HuH-7 (cell line): ENCODE measurements around the gene SOX10.

Source experiments
- DNase-seq: peaks from one replicate; pipeline ENCODE4 v3.0.0; 2011; ENCODE audit warnings: low spot score

Gene SOX10

GRCh38 chr22:37983860-37984791 lies at the start of gene SOX10:
Gene SOX10 (minus strand): TSS chr22:37984555. CDS start chr22:37983784, 771 bp downstream.
- no peak for DNase-seq

DNA sequence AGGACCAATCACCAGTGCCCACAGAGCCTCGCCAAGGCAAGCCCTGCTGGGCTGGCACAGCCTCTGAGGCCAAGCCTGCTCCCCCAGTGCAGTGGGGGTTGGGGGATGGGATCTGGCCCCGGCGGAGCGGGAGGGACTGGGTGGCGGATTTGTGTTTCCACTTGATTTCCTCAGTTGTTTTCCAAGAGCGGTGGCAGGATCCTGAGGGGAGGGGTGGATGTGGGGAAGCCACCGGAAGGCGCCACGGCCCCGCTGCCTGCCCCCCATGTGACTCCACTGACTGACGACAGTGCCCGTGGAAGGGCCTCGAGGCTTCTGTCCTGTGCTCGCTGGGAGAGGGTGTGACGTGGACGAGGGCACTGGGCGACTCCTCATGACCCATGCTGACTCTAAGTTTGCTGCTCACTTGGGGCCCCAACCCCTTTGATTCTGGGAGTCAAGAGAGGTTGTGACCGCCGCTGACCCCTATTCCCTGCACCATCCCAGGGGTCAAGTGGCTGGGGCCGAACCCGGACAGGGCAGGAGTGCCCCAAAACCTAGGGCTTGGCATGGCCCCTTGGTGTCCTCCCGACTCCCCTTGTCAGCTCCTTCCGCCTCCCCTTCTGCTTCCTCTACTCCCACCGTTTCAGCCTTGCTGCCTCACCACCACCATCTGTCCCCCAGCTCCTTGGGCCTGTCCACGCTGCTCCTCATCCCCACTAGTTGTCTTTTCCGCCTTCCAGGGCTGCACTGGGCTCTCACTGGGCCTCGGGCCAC lies 49.3 kb upstream of the SOX10 start:
- no peak for DNase-seq

DNA sequence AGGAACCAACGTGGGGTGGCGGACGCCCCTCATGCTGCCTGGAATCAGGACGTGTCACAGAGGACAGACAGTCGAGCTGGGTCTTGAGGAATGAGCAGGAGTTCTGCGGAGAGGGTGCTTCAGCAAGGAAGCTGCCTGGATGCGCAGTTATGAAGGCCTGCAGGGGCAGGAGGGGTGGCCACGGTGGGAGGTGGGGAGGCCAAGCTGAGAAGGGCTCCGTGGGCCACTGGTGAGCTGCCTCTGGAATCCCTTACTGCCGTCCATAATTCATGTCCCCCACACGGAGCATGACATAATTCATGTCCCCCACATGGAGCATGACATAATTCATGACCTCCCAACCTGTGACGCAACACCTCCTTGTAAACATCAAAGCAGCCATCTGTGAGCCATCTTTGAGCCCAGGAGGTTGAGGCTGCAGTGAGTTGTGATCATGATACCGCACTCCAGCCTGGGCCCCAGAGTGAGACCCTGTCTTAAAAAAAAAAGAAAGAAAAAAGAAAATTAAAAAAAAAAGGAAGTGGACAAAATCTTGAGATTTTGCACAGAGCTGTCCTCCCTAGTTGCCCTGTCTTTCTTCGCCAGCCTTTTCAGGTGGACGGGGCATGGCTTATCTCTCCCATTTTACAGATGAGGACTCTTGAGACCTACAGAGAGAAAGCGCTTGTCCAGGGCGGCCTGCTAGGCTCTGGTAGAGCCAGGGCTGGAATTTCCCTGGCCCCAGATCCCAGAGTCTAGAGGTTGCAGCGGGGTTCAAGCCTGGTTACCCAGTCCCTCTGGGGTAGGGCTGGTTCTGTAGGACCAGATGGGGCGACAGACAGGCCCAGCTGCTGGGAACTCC lies 48.5 kb upstream of the SOX10 start:
- peak; percentile 51 for DNase-seq

DNA sequence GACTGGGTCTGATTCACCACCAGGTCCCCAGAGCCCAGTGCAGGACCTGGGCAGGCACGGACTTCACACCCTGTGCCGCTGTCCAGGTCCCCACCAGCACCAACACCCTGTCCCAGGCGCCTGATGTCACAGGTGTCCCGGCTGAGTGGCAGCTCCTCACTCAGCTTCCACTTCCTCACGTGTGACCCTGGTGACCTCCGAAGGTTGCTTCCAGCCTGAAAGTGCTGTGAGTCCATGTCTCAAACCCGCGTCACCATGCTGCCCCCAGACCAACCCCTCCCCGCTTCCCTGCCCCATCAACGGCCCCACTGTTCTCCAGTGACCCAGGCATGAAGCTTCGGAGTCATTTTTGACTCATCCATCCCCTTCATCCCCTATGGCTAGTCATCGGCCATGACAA lies 47.1 kb upstream of the SOX10 start:
- DNase-seq, result no peak

- DNase-seq, result peak; percentile 54
Observed at GRCh38 chr22:38030311-38031133, 46.2 kb upstream of the SOX10 start.

GRCh38 chr22:38029901-38030300 lies 45.5 kb upstream of the SOX10 start:
- DNase-seq, result no peak

- no peak for DNase-seq
Observed at GRCh38 chr22:38029370-38029769, 45.0 kb upstream of the SOX10 start.

GRCh38 chr22:38028344-38029130 lies 44.2 kb upstream of the SOX10 start:
- DNase-seq, result no peak

DNA sequence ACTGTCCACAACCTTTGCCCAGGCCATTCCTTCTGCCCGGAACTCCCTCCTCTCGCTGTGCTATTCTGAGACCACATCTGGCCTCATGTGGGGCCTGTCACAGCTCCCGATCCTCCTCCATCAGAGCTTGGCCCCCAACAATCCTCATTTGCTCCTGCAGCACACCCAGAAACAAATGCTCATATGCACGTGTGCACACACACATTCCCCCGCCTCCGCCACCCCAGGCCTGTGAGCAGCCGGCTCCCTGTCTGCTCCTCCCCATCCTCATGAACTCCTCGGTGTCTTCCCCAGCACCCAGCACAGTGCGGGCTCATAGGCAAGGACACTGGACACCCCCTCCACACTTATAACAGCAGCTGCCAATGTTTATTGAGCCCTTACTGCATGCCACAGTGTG lies 43.1 kb upstream of the SOX10 start:
- no peak for DNase-seq

- no peak for DNase-seq
Observed at GRCh38 chr22:38026130-38027111, 42.1 kb upstream of the SOX10 start.

DNA sequence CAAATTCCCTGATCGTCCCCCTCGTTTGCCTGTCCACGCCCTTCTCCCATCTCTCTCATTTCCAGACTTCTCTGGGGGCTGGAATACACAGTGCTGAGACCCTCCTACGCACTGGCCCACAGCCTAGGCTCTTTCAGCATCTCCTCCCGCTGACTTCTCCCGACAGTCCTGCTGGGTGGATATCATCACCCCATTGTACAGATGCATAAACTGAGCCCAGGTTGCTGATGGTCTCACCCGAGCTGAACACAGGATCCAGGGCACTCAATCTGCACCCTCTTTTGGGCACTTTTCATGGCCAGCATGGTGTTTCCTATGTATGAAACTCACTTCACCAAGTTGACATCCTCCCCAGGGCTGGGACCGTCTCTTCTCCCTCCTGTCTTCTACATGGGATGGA lies 41.2 kb upstream of the SOX10 start:
- no peak for DNase-seq

DNA sequence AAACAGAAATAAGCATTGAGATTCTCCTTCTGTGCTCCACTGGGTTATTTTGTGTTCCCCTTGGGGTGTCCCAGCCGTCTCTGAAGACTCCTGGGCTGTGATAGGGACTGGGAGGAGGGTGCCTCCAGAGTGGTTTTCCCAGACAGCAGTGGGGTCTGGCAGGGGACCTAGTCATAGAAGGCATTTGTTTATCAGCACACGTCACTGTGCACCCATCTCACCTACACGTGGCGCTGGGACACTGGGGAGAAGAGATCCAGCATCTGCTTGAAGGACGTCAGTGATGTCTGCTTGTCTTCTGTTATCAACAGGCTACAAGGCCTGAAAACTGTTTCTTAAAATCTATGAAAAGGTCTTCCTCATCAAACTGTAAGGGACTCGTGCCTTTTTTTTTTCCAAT lies 38.7 kb upstream of the SOX10 start:
- DNase-seq, result no peak

- no peak for DNase-seq
Observed at GRCh38 chr22:38021206-38021605, 36.9 kb upstream of the SOX10 start.

DNA sequence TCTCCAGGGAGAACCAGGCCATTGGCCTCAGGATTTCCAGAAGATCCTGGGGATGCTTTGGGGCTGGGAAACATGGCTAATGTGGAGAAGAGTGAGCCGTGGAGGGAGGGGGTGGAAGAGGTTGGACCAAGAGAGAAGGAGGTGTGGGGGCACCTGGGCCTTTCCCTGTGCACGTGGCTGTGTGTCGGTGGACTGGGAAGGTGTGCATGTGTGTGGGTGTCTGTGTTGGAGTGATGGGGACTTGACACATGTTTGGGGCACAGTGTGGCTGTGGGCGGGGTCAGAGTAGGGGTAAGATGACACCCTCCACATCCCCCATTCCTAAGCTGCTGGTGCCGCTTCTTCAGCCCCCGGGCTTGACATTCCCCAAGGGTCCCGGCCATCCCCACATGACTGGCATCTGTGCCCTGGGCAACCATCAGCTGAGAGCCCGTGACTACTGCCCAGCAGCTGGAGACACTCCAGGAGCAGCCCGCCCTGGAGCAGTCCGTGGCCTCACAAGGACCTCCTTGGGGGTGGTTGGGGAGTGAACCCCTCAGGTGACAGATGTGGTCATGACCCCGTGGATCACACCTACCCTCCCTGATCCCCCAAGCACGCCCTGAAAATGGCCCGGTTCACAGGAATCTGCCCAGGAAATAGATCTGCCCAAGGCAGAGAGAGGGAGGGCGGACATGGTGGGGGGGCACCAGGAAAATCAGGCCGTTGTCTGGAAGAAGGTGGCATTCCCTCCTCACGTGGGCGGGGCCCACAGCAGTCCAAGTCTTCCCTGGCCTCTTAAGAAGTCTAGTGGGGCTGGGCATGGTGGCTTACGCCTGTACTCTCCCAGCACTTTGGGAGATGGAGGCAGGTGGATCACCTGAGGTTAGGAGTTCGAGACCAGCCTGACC lies 34.8 kb upstream of the SOX10 start:
- DNase-seq, result no peak

- no peak for DNase-seq
Observed at GRCh38 chr22:38017939-38018885, 33.9 kb upstream of the SOX10 start.

DNA sequence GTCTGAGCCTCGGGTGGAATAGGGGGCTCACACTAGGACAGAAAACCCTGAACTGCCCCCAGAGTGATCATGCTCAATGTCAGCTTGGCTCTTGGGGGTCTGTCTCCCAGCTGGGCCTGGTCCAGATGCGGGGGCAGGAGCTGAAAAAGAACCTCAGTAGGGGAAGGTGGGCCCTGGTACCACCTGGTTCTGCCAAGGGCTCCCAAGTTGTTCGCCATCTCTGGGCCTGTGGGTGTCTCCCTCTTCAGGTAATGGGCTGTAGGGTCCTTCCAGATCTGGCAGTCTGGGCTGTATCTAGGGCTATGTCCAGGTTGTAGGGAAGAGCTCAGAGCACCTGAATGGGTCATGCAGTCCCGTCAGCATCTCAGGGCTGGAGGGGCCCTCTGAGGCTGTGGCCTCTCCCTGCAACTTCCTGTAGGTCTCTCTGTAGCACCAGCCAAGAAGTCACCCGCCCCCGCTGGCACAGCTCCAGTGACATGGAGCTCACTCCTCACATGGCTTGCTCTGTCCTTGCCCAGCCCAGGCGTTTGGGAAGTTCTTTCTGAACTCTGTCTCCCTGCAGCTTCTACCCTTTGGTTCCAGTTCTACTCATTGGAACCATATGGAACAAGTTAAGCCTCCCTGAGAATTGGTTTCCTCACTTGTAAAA lies 33.0 kb upstream of the SOX10 start:
- DNase-seq, result no peak
